Measurements from ENCODE around the gene DDX46.
"Not testable (repeated sequence)": the region's sequence is repeated elsewhere in the genome, so short reads cannot be mapped to it uniquely, and the experiment has no call there.

DDX46 gene

DNA sequence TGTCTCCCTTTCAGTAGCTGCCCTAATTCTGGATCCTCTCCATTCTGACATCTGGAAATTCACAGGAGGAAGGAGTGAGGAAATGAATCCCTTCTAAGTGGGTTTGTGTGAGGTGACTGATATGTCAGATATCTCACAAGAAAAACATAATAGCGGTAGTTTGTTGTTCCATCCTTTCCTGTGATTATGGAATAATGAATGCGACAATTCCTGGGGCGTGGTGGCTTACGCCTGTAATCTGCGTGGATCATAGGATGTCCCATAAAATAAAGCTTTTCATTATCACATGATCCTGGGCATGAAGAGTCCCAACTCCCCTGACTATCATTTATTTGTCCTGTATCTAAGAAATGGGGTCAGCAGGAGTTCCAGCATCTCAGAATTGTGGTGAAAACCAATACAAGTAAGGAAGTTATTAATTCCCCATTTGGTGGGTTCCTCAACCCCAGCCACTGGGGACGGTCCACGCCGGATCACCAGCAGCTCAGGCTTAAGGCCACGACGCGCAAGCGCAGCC, 86.8 kb downstream of the DDX46 start:
- no peak for DNase-seq (ENCODE audit: low read depth)

DNA sequence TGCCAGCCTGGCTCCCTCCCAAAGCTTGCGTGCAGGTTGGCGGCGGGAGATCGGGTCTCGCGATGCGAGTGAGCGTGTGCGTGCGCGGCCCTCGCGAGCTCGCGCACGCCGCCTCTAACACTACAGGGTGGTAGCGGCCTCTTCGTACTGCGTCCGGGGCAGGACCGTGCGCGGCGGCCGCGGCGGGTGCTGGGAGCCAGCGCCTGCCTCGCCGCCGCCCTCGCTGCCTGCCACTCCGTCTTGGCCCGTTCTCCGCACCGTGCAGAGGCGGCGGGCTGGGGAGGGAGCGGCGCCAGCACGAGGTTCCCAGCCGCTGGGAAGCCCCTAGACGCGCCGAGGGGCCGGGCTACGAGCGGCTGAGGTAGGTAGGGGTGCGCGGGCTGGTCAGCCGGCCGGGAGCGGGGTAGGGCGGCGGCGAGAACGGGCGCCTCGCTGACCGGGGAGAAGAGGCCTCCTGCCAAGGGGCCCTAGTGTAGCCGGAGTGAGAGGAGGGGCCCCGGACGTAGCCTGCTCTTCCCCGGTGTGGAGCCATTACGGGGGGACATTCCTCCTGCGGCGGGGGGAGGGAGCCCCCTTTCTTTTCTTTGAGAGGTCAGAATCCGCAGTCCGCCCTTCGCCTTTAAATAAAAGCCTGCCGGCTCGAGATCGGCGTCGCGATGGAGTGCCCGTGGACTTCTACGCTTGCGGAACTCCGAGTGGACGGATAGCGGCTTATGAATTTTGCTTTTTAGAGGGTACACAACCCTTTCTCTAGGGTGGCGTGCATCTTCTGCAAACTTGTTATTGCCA, 87.5 kb downstream of the DDX46 start, which contains the start of gene C5orf24:
Gene C5orf24 (plus strand): TSS at position 117 of the 789 bp plus-strand sequence. CDS start 8,933 bp downstream, outside the sequence.
- DNase-seq (ENCODE audit: low read depth): peak; percentile 89

DNA sequence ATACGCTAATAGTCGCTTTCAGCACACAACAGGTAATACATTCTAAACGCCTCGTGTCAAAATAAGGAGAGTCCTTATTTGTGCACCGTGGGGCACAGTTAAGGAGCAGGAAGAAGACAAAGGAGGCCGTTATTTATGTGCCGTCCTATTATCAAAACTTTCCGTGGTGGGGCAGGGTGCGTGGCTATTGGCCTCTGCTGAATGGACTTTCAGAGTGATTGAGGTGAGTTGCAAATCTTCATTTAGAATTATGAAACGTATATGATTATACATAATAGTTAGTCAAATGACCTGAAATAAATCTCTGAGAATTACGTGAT, 88.0 kb downstream of the DDX46 start:
- DNase-seq (ENCODE audit: low read depth): peak; percentile 10

DNA sequence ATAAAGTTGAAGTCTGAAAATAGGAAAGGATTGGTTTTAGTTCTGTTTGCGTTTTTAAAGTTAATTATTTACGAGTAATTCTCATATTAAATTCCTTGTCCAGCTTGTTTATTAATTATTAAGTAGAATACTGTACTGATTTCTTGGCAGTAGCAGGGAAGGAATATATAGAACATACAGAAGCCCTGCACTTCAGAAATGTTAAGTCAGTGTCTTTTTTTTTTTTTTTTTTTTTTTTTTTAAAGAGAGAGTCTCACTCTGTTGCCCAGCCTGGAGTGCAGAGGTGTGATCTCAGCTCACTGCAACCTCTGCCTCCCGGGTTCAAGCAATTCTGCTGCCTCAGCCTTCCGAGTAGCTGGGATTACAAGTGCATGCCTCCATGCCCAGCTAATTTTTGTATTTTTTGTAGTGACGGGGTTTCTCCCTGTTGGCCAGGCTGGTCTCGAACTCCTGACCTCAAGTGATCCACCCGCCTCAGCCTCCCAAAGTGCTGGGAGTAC, 90.9 kb downstream of the DDX46 start:
- not testable (repeated sequence) for DNase-seq (ENCODE audit: low read depth)

DNA sequence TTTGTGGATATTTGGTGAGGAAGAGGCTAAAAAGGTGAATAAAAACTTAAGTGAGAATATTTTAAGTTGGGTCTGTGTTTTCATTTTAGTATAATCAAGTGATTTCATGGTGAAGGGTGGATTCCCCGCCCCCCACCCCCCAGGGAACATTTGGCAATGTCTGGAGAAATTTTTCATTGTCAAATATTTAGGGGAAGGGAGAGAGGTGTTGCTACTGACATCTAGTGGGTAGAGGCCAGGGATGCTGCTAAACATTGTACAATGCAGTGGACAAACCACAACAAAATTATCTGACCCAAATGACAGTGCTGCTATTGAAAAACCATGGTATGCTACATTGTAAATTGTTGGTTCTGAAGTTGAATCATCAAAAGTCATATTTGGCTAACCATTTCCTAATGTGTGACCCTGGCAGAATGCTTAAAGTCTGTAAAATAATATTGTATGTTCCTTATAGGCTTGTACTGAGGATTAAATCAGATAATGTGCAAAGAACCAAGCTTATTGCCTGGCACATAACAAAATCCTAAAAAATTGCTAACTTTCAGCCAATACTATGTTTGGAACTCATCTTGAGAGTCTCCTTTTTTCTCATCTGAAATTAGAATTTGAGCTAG, 92.8 kb downstream of the DDX46 start:
- no peak for DNase-seq (ENCODE audit: low read depth)

DNA sequence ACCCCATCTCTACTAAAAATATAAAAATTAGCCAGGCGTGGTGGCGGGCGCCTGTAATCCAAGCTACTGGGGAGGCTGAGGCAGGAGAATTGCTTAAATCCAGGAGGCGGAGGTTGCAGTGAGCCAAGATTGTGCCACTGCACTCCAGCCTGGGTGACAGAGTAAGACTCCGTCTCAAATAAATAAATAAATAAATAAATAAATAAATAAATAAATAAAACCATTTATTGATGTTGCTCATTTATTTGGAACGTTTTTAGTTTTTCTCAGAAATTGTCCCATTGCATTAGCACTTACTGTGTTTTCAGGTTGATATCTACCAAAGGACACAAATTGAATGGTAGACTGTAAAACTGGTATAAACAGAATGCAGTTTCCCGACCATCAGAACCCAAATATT, 97.9 kb downstream of the DDX46 start:
- not testable (repeated sequence) for DNase-seq (ENCODE audit: low read depth)

DNA sequence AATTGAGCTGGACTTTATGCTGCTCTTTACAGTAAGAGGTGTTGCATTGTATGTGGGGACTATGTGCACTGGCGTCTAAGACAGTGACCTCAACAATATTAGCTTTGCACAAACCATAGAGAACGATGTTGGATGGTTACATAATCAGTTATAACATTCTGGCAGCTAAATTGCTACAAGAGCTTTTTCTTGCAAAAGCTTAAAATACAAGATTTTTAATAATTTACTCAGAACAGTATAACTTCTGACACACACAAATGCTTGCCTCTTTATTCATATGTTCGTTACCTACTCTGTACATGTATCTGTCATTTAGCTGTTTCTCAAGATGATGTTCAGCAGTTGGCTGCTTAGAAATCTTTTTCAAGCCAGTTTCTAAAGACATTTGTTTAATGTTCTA, 98.8 kb downstream of the DDX46 start:
- DNase-seq (ENCODE audit: low read depth): no peak

DNA sequence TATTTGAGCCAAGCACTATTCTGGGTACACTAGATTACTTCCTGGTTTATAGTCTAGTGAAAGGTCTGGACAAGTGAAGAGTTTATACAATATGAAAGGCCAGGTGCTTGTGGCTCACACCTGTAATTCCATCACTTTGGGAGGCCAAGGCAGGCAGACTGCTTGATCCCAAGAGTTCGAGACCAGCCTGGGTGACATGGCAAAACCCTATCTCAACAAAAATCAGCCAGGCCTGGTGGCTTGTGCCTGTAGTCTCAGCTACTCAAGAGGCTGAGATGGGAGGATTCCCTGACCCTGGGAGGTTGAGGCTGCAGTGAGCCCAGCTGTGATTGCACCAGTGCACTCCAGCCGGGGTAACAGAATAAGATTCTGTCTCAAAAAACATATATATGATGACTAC, 106.1 kb downstream of the DDX46 start:
- DNase-seq (ENCODE audit: low read depth): no peak

DNA sequence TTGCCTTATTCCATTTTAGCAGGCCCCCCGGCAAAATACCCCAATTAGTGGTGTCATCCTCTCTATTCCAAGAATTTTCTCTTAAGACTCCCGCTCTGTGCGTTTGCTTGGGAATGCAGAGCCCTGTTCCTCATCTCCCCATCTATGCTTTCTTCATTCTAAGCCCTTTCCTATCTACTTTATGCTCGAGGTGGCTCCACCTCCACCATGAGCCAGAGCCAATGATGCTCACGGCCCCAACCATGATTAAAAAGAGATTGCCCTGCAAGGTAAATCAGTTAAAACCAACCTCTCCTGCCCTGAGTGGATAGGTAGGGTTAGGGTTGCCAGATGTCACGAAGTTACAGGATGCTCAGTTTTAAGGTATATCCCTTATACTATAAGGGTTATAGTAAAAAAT, 114.9 kb downstream of the DDX46 start:
- DNase-seq (ENCODE audit: low read depth): peak; percentile 7

DNA sequence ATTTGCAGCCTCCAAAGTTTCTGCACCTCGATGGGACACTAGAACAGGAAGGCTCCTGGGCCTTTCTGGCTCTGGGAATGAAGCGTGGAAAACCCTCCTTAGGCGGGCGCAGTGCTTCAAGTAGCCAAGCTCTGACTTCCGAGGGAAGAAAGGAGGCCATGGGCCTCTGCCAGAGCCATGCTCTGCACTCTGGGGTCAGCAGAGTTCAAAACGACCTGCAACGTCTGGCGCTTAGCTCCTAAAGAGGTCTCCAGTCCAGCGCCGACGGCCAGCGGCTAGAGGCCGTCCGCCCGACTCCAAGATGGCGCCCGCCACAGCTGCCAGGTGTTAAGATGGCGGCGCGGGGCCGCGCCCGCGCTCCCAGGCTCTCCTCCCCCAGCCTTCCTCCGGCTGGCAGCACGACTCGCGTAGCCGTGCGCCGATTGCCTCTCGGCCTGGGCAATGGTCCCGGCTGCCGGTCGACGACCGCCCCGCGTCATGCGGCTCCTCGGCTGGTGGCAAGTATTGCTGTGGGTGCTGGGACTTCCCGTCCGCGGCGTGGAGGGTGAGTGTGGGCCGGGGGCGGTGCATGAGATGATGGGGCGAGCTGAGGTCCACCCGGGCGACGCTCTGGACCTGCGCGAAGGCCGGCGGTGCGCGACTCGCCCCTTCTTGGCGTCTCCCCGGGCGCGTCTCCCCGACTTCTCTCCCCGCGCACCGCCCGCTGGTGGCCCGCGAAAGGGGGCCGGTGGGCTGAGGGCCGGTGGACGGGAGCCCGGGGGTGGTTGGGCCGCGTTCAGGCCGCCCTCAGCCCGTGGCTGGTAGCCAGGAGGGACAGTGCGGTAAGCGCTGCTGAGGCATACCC, 115.6 kb downstream of the DDX46 start, which contains the start of gene TXNDC15:
Gene TXNDC15 (plus strand): TSS at position 385 of the 844 bp plus-strand sequence. CDS start 57 bp downstream, at position 442.
- peak; percentile 69 for DNase-seq (ENCODE audit: low read depth)

DNA sequence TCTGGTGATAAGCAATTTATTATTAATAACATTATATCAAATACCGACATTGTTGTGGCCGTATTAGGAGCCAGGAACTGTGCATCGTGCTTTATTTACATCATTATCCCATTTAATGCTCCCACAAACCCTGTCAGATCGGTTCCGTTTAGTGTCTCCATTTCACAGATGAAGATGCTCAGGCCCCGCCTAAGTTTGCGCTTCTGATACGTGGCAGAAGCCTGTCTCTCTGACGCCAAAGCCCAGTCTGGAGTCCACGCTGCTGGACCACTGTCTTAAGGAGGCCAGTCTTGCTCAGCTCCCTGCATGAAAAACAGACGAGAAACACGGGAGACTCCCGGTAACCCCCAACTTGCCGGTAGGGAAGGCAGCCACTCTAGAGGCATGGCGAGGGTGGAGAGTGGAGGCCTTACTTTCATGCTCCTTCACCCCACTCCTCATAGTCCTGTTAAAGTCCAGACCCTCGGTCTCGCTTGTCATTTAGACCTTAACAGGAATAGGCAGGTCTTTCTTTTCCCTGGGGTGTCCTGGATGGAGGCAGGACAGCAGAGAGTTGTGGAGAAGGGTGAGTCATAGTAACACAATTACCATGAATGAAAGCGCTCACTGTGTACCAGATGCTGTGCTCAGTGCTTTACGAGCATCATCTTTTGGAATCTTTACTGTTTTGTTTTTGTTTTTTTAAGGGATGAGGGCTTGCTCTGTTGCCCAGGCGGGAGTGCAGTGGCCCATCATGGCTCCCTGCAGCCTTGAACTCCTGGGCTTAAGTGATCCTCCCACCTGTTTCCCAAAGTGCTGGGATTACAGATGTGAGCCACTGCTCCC, 116.5 kb downstream of the DDX46 start:
- DNase-seq (ENCODE audit: low read depth): peak; percentile 20

DNA sequence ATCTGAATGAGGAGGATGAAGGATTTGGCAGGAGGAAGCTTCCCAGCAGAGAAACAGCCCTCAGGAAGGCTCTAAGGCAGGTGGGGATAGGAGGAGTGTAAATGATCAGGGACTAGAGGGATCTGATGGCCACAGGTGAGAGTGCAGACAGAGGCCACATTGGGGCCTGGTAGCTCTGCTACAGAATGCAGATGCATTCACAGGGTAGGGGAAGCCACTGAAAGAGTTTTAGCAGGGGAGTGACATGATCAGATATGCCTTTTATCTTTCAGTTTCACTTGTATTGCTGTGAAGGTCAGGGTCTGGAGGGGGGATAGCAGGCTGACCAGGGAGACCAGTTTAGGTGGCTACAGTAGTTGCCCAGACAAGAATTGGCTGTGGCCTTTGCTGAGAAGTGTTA, 118.6 kb downstream of the DDX46 start:
- no peak for DNase-seq (ENCODE audit: low read depth)

DNA sequence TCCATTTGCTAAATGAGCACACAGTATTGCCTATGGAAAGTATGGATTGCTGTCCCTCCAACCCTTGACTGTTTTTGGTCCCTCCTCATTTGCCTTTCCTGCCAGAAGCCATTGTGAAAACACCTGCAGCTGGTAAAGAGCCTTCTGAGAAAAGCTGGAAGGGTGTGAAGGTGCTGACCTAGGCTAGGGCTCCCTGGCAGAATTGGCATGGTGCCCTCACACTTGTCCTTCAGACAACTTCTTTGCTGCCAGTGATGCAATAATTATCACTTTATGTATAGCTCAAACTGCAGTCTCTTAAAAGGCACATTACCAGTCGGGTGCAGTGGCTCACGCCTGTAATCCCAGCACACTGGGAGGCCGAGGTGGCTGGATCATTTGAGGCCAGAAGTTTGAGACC, 119.8 kb downstream of the DDX46 start:
- DNase-seq (ENCODE audit: low read depth): no peak

DNA sequence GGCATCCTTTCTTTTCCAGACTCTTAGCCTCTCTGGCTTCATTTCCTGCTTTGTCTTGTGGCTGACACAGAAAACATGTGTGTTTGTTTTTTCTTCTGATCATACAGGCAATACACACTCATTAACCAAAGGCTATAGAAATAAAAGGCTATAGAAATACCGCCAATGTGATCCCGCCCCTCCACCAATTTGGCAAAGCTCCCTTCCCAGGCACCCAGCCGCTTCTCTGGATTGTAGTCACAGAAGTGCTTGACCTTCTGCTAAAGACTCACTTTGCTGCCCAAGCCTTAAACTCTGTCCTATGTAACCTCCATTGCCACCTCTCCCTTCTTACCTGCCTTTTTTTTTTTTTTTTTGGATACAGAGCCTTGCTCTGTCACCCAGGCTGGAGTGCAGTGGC, 120.9 kb downstream of the DDX46 start:
- no peak for DNase-seq (ENCODE audit: low read depth)
